Left ventricle myocardium inferior (tissue), 1 donor: ENCODE results near the gene SLC26A1. TPM values are rescaled to one million over a fixed set of nuclear protein-coding genes. Genes with fewer than 3 reads are reported as not detected.

ENCODE experiments used
- DNase-seq: peaks from one replicate; pipeline ENCODE4 v3.0.0-alpha.2; 2020
- H3K27ac ChIP-seq: fragments of 200-600 bp; replicated peaks from 2 replicates; pipeline ENCODE4 v1.8.0; 2021
- H3K27me3 ChIP-seq: fragments of 200-600 bp; 2 replicates; pipeline ENCODE4 v1.8.0; 2021; ENCODE audit warnings: low read depth
- H3K36me3 ChIP-seq: fragments of 200-600 bp; 2 replicates; pipeline ENCODE4 v1.8.0; 2021
- H3K4me1 ChIP-seq: fragments of 200-600 bp; 2 replicates; pipeline ENCODE4 v1.8.0; 2021
- H3K4me3 ChIP-seq: fragments of 200-600 bp; 2 replicates; pipeline ENCODE4 v1.8.0; 2021; ENCODE audit warnings: mild to moderate bottlenecking, moderate library complexity
- H3K9me3 ChIP-seq: fragments of 200-600 bp; replicated peaks from 2 replicates; pipeline ENCODE4 v1.8.0; 2021
- intact Hi-C: fragments of 100-400 bp; cut with micrococcal nuclease; formaldehyde crosslinking; loops from one replicate; pipeline ENCODE4 v1.11.0; 2022
- total RNA-seq: library from RNA; stranded (reverse); fragmentation: NEBNext Ultra II Directional; extraction: Animal tissue kit (Norgen Biotek cat#: 25700); gene quantifications from one replicate; pipeline ENCODE4 v1.2.1, GENCODE V29; 2021
- TF ChIP-seq, protein P1 (sequence below): fragments of 200-600 bp; IDR thresholded peaks from 2 replicates; pipeline ENCODE4 v1.8.0; 2021; ENCODE audit warnings: antibody characterized with exemption, mild to moderate bottlenecking, borderline replicate concordance
- donor health status: DM: no; HTN: yes; CAD: no; lungs with severe emphysema.

Gene SLC26A1
- total RNA-seq, 1 donor from 2014 or later: not detected

DNA sequence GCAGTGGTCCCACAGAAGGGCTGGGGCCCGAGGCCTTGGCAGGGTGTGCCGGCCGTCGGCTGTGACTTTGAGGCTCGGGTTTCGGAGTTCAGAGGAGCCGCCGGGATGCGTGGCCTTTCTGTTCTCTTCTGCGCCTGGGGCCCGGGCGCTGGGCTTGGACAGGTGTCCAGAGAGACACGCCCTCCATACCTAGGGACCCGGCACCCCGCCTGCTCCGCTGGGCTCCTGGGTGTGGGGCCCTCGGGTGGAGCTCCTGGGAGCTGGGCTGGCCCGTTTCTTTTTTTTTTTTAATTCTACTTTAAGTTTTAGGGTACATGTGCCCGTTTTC is 29.5 kb upstream of the SLC26A1 start:
- H3K4me1 ChIP-seq: peaks cover 3% of the 10 kb centered on the region
- DNase-seq: no peak
- no peak overlapping the region for H3K27ac ChIP-seq
- no peaks in the 10 kb centered on the region for H3K9me3 ChIP-seq
- peaks cover 10% of the 10 kb centered on the region for H3K36me3 ChIP-seq
- intact Hi-C loops: no loop called here
- TF ChIP-seq, protein P1, sequence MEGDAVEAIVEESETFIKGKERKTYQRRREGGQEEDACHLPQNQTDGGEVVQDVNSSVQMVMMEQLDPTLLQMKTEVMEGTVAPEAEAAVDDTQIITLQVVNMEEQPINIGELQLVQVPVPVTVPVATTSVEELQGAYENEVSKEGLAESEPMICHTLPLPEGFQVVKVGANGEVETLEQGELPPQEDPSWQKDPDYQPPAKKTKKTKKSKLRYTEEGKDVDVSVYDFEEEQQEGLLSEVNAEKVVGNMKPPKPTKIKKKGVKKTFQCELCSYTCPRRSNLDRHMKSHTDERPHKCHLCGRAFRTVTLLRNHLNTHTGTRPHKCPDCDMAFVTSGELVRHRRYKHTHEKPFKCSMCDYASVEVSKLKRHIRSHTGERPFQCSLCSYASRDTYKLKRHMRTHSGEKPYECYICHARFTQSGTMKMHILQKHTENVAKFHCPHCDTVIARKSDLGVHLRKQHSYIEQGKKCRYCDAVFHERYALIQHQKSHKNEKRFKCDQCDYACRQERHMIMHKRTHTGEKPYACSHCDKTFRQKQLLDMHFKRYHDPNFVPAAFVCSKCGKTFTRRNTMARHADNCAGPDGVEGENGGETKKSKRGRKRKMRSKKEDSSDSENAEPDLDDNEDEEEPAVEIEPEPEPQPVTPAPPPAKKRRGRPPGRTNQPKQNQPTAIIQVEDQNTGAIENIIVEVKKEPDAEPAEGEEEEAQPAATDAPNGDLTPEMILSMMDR: no peak
- no peaks in the 10 kb centered on the region for H3K27me3 ChIP-seq
- no peak overlapping the region for H3K4me3 ChIP-seq

GRCh38 chr4:1022051-1022738 is 29.0 kb upstream of the SLC26A1 start:
- peaks cover 10% of the 10 kb centered on the region for H3K36me3 ChIP-seq
- TF ChIP-seq, protein P1: no peak
- no peak overlapping the region for H3K27ac ChIP-seq
- no peaks in the 10 kb centered on the region for H3K27me3 ChIP-seq
- no peaks in the 10 kb centered on the region for H3K9me3 ChIP-seq
- DNase-seq: no peak
- intact Hi-C loops: no loop called here
- no peak overlapping the region for H3K4me3 ChIP-seq
- H3K4me1 ChIP-seq: peaks cover 3% of the 10 kb centered on the region

DNA sequence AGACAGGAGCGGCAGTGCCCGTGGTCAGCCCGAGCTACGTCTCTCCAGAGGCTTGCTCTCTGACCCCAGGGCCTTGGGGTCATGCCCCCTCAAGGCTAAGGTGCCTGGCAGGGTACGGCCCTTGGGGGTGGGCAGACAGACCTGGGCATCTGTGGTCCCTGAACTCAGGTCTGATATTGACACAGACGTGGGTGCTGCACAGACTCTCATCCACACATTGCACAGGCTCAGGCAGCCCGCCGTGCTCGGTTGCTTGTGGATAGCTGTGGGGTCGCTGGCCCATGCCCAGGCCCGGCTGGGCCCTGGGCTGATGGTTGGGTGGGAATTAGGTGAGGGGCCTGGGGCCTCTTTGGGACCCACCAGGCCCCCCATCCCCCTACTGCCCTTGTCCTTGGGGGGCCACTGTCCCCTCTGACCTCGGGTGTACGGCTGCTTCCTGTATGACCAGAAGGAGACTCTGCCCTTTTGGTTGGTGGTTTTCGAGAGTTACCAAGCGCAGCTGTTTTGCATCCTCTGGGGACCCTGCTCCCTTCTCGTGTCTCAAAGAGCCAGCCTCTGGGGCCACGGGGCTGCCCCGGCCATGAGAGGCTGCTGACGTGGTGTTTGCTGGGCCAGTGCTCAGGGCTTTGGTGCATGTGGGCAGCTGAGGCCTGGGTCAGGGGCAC is 28.3 kb upstream of the SLC26A1 start:
- H3K4me1 ChIP-seq: peaks cover 3% of the 10 kb centered on the region

DNA sequence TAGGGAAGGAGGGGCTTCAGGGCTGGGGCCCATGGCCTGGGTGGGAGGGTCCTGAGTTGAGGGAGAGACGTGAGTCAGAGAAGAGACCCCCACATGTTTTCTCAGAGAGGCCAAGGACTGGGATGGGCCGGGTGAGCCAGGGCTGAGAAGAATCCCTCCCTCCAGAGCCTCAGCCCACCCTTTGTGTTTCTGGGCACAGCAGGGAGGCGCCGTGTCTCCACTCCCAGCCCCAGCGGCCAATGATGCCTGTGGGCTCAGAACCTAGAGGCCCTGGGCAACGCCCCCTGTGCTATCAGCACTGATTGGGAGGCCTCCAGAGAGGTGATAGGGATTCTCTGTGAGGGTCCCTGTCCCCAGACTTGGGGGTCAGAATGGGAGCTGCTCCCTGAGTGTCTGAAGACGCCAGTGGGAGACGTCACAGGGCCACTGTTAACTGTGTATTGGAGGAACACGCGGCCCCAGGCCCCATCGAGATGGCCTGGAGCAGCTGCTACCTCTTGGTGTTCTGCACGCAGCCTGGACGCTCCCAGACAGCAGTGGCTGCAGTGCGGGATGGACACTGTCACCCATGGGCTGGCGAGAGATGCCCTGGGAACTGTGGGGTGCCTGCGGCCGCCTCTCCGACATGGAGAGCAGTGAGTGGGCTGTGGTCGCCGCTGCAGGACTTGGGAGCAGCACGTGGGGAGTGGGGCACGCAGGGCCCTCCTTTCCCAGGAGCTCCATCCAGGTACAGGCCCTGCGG is 26.7 kb upstream of the SLC26A1 start:
- no peak overlapping the region for H3K4me3 ChIP-seq

More for the DNA sequence above, 28.3 kb upstream of the SLC26A1 start:
- no peak for DNase-seq
- Histone ChIP-seq H3K9me3 (no peaks in the 10 kb centered on the region), H3K27ac (no peak overlapping the region), H3K4me3 (no peak overlapping the region), H3K27me3 (no peaks in the 10 kb centered on the region), H3K36me3 (peaks cover 10% of the 10 kb centered on the region)
- intact Hi-C loops: no loop called here
- TF ChIP-seq, protein P1: no peak

GRCh38 chr4:1019320-1019719 is 26.1 kb upstream of the SLC26A1 start:
- H3K4me1 ChIP-seq: no peaks in the 10 kb centered on the region
- H3K4me3 ChIP-seq: no peak overlapping the region
- peaks cover 1% of the 10 kb centered on the region for H3K36me3 ChIP-seq
- H3K27me3 ChIP-seq: no peaks in the 10 kb centered on the region
- H3K27ac ChIP-seq: no peak overlapping the region
- DNase-seq: no peak
- no peaks in the 10 kb centered on the region for H3K9me3 ChIP-seq
- intact Hi-C loops: no loop called here
- TF ChIP-seq, protein P1: no peak

More for the DNA sequence above, 26.7 kb upstream of the SLC26A1 start:
- intact Hi-C loops: no loop called here
- Histone ChIP-seq H3K27me3 (no peaks in the 10 kb centered on the region), H3K4me1 (no peaks in the 10 kb centered on the region), H3K9me3 (no peaks in the 10 kb centered on the region), H3K27ac (no peak overlapping the region), H3K36me3 (peaks cover 4% of the 10 kb centered on the region)
- DNase-seq: no peak
- TF ChIP-seq, protein P1: no peak
